NCI-H1417 (cell line): ENCODE data around the gene EGFL7.

Experiments
- DNase-seq, 3 experiments: peaks; one replicate each; lab custom pipeline; 2025; lab: John Stamatoyannopoulos, UW

Gene EGFL7

GRCh38 chr9:136685790-136686533, 23.2 kb downstream of the EGFL7 start:
- DNase-seq: peak in 1 of 3 experiments; percentile 35

DNA sequence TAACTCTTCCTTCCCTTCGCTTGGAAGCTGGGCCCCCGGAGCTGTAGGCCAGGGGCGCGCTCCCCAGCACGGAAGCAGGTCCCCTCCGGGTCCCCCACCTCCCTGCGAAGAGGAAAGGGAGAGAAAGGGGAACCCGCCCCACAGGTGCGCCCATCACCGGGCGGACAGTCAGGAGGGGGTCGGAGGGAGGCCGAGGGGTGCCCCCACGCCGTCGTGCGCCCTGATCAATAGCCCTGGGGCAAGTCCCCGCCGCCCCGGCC, 23.7 kb downstream of the EGFL7 start:
- no peak for DNase-seq

DNA sequence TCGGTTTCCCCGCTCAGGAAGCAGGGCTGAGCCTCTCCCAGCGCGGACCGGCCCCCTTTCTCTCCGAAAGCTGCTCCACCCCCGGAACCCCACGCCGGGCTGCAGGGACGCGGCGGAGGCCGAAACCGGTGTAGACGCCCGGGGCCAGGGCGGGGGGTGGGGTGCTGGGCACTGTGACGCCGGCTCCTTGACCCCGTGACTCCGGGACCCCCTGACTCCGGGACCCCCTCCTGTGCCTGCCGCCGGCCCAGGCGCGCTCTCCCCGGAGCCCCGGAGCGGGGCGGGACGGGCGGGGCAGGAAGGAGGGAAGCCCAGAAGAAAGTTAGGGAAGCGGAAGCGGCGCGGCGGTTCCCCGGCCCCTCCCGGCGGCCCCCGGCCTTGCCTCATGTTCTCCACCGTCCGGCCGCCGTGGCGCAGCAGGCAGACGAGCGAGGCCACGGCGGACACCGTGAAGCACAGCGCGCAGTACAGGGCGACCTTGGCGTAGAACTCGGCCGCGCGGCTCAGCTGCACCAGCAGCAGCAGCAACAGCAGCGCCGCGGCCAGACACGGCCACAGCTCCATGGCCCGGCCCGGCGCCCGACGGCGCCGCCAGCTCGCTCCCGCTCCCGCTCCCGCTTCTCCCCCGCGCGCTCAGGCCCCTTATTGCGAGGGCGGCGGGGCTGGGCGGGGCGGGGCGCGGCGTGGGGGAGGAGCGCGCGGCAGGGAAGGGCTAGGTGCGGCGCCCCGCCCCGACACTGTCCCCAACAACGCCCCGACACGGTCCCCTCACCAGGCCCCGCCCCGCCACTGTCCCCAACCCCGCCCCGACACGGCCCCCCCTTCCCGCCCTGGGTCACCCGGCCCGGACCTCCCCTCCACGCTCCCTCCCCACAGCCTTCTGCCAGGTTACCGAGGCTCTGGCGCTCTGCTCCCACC, 24.3 kb downstream of the EGFL7 start, which contains the start of gene AGPAT2:
Gene AGPAT2 (minus strand): TSS at position 664 of the 918 bp plus-strand sequence. CDS start 100 bp downstream, at position 564.
- DNase-seq: peak; percentile 8 to 78 (median 78)

DNA sequence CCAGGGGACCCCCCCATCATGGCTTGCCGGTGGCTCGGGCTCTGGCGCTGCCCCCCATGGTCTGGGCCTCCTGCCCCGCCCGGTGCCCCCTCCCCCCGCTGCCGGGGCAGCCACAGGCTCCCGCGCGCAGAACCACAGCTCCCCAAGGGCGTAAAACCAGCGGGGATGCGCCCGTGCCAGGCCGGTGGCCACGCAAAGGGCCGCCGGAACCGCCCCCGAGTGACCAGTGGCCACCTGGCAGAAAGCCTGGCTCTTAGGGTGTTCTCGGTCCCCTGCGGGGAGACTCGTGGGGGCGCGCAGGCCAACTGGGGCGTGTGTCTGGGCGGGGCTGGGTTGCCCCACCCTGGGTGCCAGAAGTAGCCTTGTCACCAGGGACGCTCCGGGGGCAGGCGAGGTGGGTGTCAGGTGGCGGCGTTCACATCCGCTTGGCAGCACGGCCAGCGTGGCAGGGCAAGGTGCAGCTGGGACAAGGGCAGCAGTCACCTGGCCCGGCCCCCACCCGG, 25.1 kb downstream of the EGFL7 start:
- DNase-seq: peak in 1 of 3 experiments; percentile 66

- no peak for DNase-seq
These were observed 25.8 kb downstream of the EGFL7 start for GRCh38 chr9:136688274-136689107.

- DNase-seq: no peak
These were observed 26.4 kb downstream of the EGFL7 start for GRCh38 chr9:136689108-136689460.

- no peak for DNase-seq
These were observed 27.5 kb downstream of the EGFL7 start for GRCh38 chr9:136690104-136690805.

DNA sequence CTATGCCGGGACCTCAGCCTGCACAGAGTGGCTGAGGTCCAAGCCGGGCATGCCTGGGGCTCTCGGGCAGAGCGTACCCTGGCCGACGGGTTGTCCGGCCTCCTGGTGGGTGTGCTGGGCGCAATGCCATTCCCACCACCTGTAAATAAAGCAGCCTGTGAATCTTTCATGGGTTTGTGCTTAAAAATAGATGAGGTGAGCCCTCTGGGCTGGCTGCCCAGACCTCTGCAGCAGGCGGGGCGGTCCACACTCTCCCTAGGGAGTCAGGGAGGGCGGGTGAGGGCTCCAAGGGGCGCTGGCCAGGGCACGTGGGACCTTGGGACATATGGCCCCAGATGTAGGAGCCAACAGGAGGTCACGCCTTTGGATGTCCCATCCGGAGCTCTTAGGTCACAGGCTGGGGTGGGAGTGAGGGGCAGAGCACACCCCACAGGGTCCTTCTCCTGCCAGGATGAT, 28.1 kb downstream of the EGFL7 start:
- DNase-seq: no peak

GRCh38 chr9:136691316-136692184, 28.8 kb downstream of the EGFL7 start:
- no peak for DNase-seq

GRCh38 chr9:136692185-136693134, 29.7 kb downstream of the EGFL7 start:
- no peak for DNase-seq

DNA sequence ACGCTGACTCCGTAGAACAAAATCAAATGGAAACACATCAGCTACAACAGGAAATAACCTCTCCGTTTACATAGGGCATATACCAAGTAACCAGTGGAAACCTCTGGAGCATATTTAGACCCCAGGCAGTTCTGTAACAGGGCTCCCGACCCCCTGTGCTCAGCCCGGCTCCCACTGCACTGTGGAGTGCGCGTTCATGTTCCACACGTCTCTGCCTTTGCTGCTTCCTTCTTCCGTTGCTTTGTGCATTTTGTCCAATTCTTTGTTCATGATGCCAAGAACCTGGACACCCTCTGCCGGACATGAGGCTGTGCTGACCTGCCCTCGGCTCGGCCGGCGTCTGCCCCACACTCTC, 30.4 kb downstream of the EGFL7 start:
- DNase-seq: no peak

DNA sequence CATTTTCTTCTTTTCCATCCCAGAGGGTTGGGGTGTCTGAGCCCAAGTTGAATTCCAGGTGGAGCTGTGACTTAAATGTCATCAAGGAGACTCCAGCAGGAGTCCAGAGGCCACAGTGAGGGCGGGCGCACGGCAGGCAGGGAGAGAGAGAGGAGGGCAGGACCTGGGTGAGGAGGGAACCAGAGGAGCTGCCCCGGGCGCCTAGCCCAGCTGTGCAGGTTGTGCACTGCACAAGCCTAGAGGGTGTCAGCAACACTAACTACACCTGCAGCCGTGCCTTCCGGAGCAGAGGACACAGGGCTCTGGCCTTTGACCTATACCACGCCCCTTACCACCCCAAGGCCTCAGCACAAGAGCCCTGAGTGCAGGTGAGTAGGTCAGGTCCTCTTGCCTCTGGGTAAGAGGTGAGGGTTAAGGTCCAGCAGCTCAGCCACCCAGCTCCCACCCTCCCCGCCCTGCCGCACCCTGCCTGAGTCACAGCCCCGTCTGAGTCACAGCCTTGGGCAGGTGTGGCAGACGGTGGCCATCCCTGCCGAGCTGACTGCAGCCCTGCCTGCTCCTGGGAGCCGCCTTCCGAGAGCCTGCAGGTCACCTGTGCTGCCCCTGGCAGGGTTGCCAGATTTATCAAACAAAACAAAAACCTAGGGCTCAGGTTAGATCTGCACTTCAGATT, 30.9 kb downstream of the EGFL7 start:
- DNase-seq: peak in 2 of 3 experiments; percentile 60 to 64

GRCh38 chr9:136694163-136694871, 31.6 kb downstream of the EGFL7 start:
- peak; percentile 12 to 64 (median 60) for DNase-seq

GRCh38 chr9:136694872-136695247, 32.1 kb downstream of the EGFL7 start:
- no peak for DNase-seq

DNA sequence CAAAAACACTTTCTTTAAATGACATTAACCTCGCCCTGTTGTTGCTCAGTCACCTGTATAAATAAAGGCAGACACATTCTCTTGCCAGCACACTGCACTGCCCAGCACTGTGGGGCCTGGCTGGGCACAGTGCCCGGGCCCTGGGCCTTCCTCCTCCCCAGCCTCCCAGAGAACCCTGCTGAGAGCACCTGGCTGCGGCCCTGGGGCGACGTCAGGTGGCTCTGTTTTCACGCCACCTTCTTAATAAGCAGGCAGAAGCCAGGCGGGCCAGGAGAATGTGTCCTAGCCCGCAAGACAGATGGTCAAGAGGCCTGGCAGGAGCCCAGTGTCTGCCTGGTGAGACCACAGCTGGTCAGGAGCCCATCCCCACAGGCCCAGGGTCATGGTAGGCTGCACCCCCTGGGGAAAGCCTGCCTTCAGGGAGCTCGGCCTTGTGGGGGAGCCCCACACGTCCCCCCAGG, 32.7 kb downstream of the EGFL7 start:
- peak; percentile 39 to 98 (median 94) for DNase-seq

DNA sequence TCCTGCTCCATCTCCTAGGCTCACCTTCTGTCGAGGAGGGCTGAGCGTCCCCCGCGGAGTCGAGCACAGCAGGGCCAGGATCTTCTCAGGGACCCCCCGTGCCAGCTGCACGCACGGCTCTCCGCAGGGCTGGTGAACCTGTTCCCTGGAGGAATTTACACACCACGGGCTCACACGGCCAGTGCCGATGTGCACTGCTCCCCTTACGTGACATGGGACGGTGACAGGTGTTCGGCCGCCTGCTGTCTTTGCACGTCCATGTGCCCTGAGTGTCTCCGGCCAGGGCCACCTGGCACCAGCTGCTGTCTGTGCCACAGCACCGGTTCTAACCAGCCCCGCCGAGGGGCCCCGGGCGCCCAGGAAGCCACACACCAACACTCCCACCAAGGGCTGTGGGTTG, 33.2 kb downstream of the EGFL7 start:
- DNase-seq: peak in 2 of 3 experiments; percentile 87 to 93

GRCh38 chr9:136696502-136696901, 33.8 kb downstream of the EGFL7 start:
- DNase-seq: no peak
